Loucy (cell line): ENCODE data around the gene TXNL4B.

Experiments used
- H2AFZ ChIP-seq: fragments of 200-600 bp; sonication (generic); 2 replicates; pipeline ENCODE4 v1.6.0; 2016; ENCODE audit warnings: antibody characterized with exemption, mild to moderate bottlenecking, low read length, moderate library complexity
- H3F3A ChIP-seq: fragments of 200-600 bp; 2 replicates; pipeline ENCODE4 v1.6.0; 2016; ENCODE audit warnings: antibody characterized with exemption, low read depth, mild to moderate bottlenecking
- H3K27me3 ChIP-seq: fragments of 200-600 bp; sonication (generic); 2 replicates; pipeline ENCODE4 v1.6.1; 2014; ENCODE audit warnings: low read length, mild to moderate bottlenecking; ENCODE audit not compliant: insufficient read depth, poor library complexity, severe bottlenecking
- H3K36me3 ChIP-seq: fragments of 200-600 bp; sonication (generic); 2 replicates; pipeline ENCODE4 v1.6.1; 2016; ENCODE audit warnings: low read length; ENCODE audit not compliant: insufficient read depth
- H3K4me1 ChIP-seq: fragments of 200-600 bp; sonication (generic); 2 replicates; pipeline ENCODE4 v1.5.1; 2014; ENCODE audit warnings: low read length, mild to moderate bottlenecking; ENCODE audit not compliant: insufficient read depth, poor library complexity, severe bottlenecking
- H3K4me2 ChIP-seq: fragments of 200-600 bp; sonication (generic); 2 replicates; pipeline ENCODE4 v1.6.0; 2014; ENCODE audit warnings: antibody characterized with exemption, low read length, low read depth, mild to moderate bottlenecking; ENCODE audit not compliant: poor library complexity, severe bottlenecking
- H3K4me3 ChIP-seq: fragments of 200-600 bp; sonication (generic); 2 replicates; pipeline ENCODE4 v1.5.1; 2014; ENCODE audit warnings: low read length, mild to moderate bottlenecking, mixed read lengths; ENCODE audit not compliant: poor library complexity, severe bottlenecking
- H3K79me2 ChIP-seq: fragments of 200-600 bp; sonication (generic); 2 replicates; pipeline ENCODE4 v1.6.1; 2014; ENCODE audit warnings: low read length; ENCODE audit not compliant: insufficient read depth
- H3K9ac ChIP-seq: fragments of 200-600 bp; sonication (generic); 2 replicates; pipeline ENCODE4 v1.6.0; 2014; ENCODE audit warnings: mild to moderate bottlenecking, low read depth, low read length, moderate library complexity; ENCODE audit not compliant: poor library complexity, severe bottlenecking
- H3K9me2 ChIP-seq: fragments of 200-600 bp; sonication (generic); replicated peaks from 2 replicates; pipeline ENCODE4 v1.6.1; 2016; ENCODE audit warnings: low read depth, low read length, mixed read lengths
- H3K9me3 ChIP-seq: fragments of 200-600 bp; sonication (generic); 2 replicates; pipeline ENCODE4 v1.6.1; 2014; ENCODE audit warnings: mild to moderate bottlenecking, antibody characterized with exemption, low read length, low read depth; ENCODE audit not compliant: insufficient read depth
- H4K20me1 ChIP-seq: fragments of 200-600 bp; sonication (generic); 2 replicates; pipeline ENCODE4 v1.6.0; 2014; ENCODE audit warnings: antibody characterized with exemption, low read length, mild to moderate bottlenecking; ENCODE audit not compliant: insufficient read depth, poor library complexity, severe bottlenecking
- CTCF ChIP-seq: fragments of 200-600 bp; sonication (generic); conservative IDR thresholded peaks from 2 replicates; pipeline ENCODE4 v1.5.1; 2014; ENCODE audit warnings: mild to moderate bottlenecking, antibody characterized with exemption, low read length
- EZH2phosphoT487 ChIP-seq: fragments of 200-600 bp; IDR thresholded peaks from 2 replicates; pipeline ENCODE4 v1.6.1; 2018; ENCODE audit warnings: antibody characterized with exemption, mild to moderate bottlenecking, moderate library complexity, borderline replicate concordance

TXNL4B gene

GRCh38 chr16:72093448-72094265, at the start of gene TXNL4B, which contains the start of gene DHX38:
Gene TXNL4B (minus strand): TSS chr16:72093620. CDS start chr16:72090749, 2,871 bp downstream.
Gene DHX38 (plus strand): TSS chr16:72093847. CDS start chr16:72096158, 2,311 bp downstream.
- Histone ChIP-seq H2AFZ (peak within 1 kb of the TSS; percentile 86), H3K4me2 (peak within 1 kb of the TSS; percentile 90), H3K4me3 (peak within 1 kb of the TSS; percentile 97), H3K79me2 (peaks cover 71% of the 10 kb centered on the region), H3K9me2 (no peaks in the 10 kb centered on the region), H3K9me3 (no peaks in the 10 kb centered on the region), H3K27me3 (no peaks in the 10 kb centered on the region), H3K9ac (peak within 1 kb of the TSS; percentile 94), H3K4me1 (peaks cover 31% of the 10 kb centered on the region), H3K36me3 (peaks cover 21% of the 10 kb centered on the region; the same call in 1 of the 2 replicates), H4K20me1 (peaks cover 23% of the 10 kb centered on the region), H3F3A (no peaks in the 10 kb centered on the region)
- no peak for TF ChIP-seq EZH2phosphoT487
- no peak for TF ChIP-seq CTCF

- no peaks in the 10 kb centered on the region for H3F3A ChIP-seq
- H3K9ac ChIP-seq, result no peak overlapping the region
- H3K4me1 ChIP-seq, result no peaks in the 10 kb centered on the region
- H2AFZ ChIP-seq, result no peak overlapping the region
- H3K9me2 ChIP-seq, result no peaks in the 10 kb centered on the region
- no peaks in the 10 kb centered on the region for H3K27me3 ChIP-seq
- H3K4me3 ChIP-seq, result no peak overlapping the region
- H3K4me2 ChIP-seq, result no peak overlapping the region
- no peaks in the 10 kb centered on the region for H4K20me1 ChIP-seq
- H3K36me3 ChIP-seq, result no peaks in the 10 kb centered on the region
- TF ChIP-seq CTCF (no peak), EZH2phosphoT487 (no peak)
- no peaks in the 10 kb centered on the region for H3K9me3 ChIP-seq
- no peaks in the 10 kb centered on the region for H3K79me2 ChIP-seq
Observed at GRCh38 chr16:72142476-72142875, 49.1 kb upstream of the TXNL4B start.

GRCh38 chr16:72139908-72140307, 46.5 kb upstream of the TXNL4B start:
- H2AFZ ChIP-seq, result no peak overlapping the region
- no peaks in the 10 kb centered on the region for H4K20me1 ChIP-seq
- no peaks in the 10 kb centered on the region for H3K36me3 ChIP-seq
- no peak overlapping the region for H3K9ac ChIP-seq
- TF ChIP-seq EZH2phosphoT487 (no peak), CTCF (no peak)
- H3K9me3 ChIP-seq, result no peaks in the 10 kb centered on the region
- H3K4me1 ChIP-seq, result no peaks in the 10 kb centered on the region
- no peaks in the 10 kb centered on the region for H3K9me2 ChIP-seq
- H3K4me3 ChIP-seq, result no peak overlapping the region
- no peaks in the 10 kb centered on the region for H3K79me2 ChIP-seq
- H3K4me2 ChIP-seq, result no peak overlapping the region
- no peaks in the 10 kb centered on the region for H3K27me3 ChIP-seq
- H3F3A ChIP-seq, result no peaks in the 10 kb centered on the region
